ENCODE measurements around the gene UBE3D. TPM values are rescaled to one million over a fixed set of nuclear protein-coding genes. Genes with fewer than 3 reads are reported as not detected.
"Not testable (repeated sequence)": the region's sequence is repeated elsewhere in the genome, so short reads cannot be mapped to it uniquely, and the experiment has no call there.

The UBE3D gene
- total RNA-seq, 2 donors from 2014 or later: 6.0 to 11.9 TPM

GRCh38 chr6:82877213-82878195 is 188.1 kb downstream of the UBE3D start:
- Mint-ChIP-seq H3K27ac (no peak overlapping the region), H3K27me3 (no peaks in the 10 kb centered on the region), H3K4me1 (ENCODE audit: low read depth in 2 of 2) (no peaks in the 10 kb centered on the region), H3K9me3 (peaks cover 2% of the 10 kb centered on the region), H3K36me3 (no peaks in the 10 kb centered on the region), H3K4me3 (no peak overlapping the region)
- no peak for ATAC-seq
- no peak for DNase-seq (ENCODE audit: low spot score)

GRCh38 chr6:82875573-82876185 is 190.0 kb downstream of the UBE3D start:
- Mint-ChIP-seq H3K9me3 (peaks cover 2% of the 10 kb centered on the region), H3K4me3 (no peak overlapping the region), H3K27ac (no peak overlapping the region), H3K36me3 (no peaks in the 10 kb centered on the region), H3K4me1 (ENCODE audit: low read depth in 2 of 2) (no peaks in the 10 kb centered on the region), H3K27me3 (no peaks in the 10 kb centered on the region)
- ATAC-seq: no peak
- no peak for DNase-seq (ENCODE audit: low spot score)

GRCh38 chr6:82874867-82875266 is 190.8 kb downstream of the UBE3D start:
- H3K9me3 Mint-ChIP-seq: peaks cover 2% of the 10 kb centered on the region
- no peaks in the 10 kb centered on the region for H3K4me1 Mint-ChIP-seq (ENCODE audit: low read depth in 2 of 2)
- H3K27ac Mint-ChIP-seq: no peak overlapping the region

GRCh38 chr6:82872185-82872584 is 193.5 kb downstream of the UBE3D start:
- Mint-ChIP-seq H3K4me1 (ENCODE audit: low read depth in 2 of 2) (no peaks in the 10 kb centered on the region), H3K9me3 (peaks cover 11% of the 10 kb centered on the region), H3K27ac (no peak overlapping the region), H3K27me3 (no peaks in the 10 kb centered on the region), H3K36me3 (no peaks in the 10 kb centered on the region), H3K4me3 (no peak overlapping the region)
- ATAC-seq (no peak), DNase-seq (ENCODE audit: low spot score) (no peak)

More at GRCh38 chr6:82874867-82875266, 190.8 kb downstream of the UBE3D start:
- Mint-ChIP-seq H3K4me3 (no peak overlapping the region), H3K36me3 (no peaks in the 10 kb centered on the region), H3K27me3 (no peaks in the 10 kb centered on the region)
- DNase-seq (ENCODE audit: low spot score) (no peak), ATAC-seq (no peak)

GRCh38 chr6:82870582-82871172 is 195.0 kb downstream of the UBE3D start:
- no peaks in the 10 kb centered on the region for H3K36me3 Mint-ChIP-seq
- no peak for DNase-seq (ENCODE audit: low spot score)
- no peak overlapping the region for H3K27ac Mint-ChIP-seq
- no peak for ATAC-seq
- no peaks in the 10 kb centered on the region for H3K4me1 Mint-ChIP-seq (ENCODE audit: low read depth in 2 of 2)
- H3K27me3 Mint-ChIP-seq: no peaks in the 10 kb centered on the region
- H3K9me3 Mint-ChIP-seq: peaks cover 15% of the 10 kb centered on the region
- H3K4me3 Mint-ChIP-seq: no peak overlapping the region

- H3K4me1 Mint-ChIP-seq (ENCODE audit: low read depth in 2 of 2): no peaks in the 10 kb centered on the region
- H3K9me3 Mint-ChIP-seq: peaks cover 12% of the 10 kb centered on the region
- DNase-seq (ENCODE audit: low spot score) (no peak), ATAC-seq (no peak)
- no peaks in the 10 kb centered on the region for H3K36me3 Mint-ChIP-seq
- no peak overlapping the region for H3K27ac Mint-ChIP-seq
- H3K4me3 Mint-ChIP-seq: no peak overlapping the region
- no peaks in the 10 kb centered on the region for H3K27me3 Mint-ChIP-seq
Measured at GRCh38 chr6:82869493-82869892, 196.1 kb downstream of the UBE3D start.

- no peak overlapping the region for H3K4me3 Mint-ChIP-seq
- no peak overlapping the region for H3K27ac Mint-ChIP-seq
- no peaks in the 10 kb centered on the region for H3K27me3 Mint-ChIP-seq
- H3K9me3 Mint-ChIP-seq: peaks cover 15% of the 10 kb centered on the region
- H3K4me1 Mint-ChIP-seq (ENCODE audit: low read depth in 2 of 2): no peaks in the 10 kb centered on the region
- no peaks in the 10 kb centered on the region for H3K36me3 Mint-ChIP-seq
- ATAC-seq (no peak), DNase-seq (ENCODE audit: low spot score) (no peak)
Measured at GRCh38 chr6:82867946-82868345, 197.7 kb downstream of the UBE3D start.

- H3K27me3 Mint-ChIP-seq: no peaks in the 10 kb centered on the region
- H3K27ac Mint-ChIP-seq: no peak overlapping the region
- H3K36me3 Mint-ChIP-seq: no peaks in the 10 kb centered on the region
- peaks cover 15% of the 10 kb centered on the region for H3K9me3 Mint-ChIP-seq
- H3K4me1 Mint-ChIP-seq (ENCODE audit: low read depth in 2 of 2): no peaks in the 10 kb centered on the region
- H3K4me3 Mint-ChIP-seq: no peak overlapping the region
- DNase-seq (ENCODE audit: low spot score) (no peak), ATAC-seq (no peak)
Measured at GRCh38 chr6:82866446-82866845, 199.2 kb downstream of the UBE3D start.

- Mint-ChIP-seq H3K9me3 (peaks cover 15% of the 10 kb centered on the region), H3K27ac (no peak overlapping the region), H3K36me3 (no peaks in the 10 kb centered on the region), H3K4me3 (no peak overlapping the region), H3K4me1 (ENCODE audit: low read depth in 2 of 2) (no peaks in the 10 kb centered on the region), H3K27me3 (no peaks in the 10 kb centered on the region)
- ATAC-seq (no peak), DNase-seq (ENCODE audit: low spot score) (no peak)
Measured at GRCh38 chr6:82865461-82865860, 200.2 kb downstream of the UBE3D start.

- Mint-ChIP-seq H3K36me3 (no peaks in the 10 kb centered on the region), H3K27ac (no peak overlapping the region), H3K27me3 (no peaks in the 10 kb centered on the region), H3K4me3 (no peak overlapping the region), H3K4me1 (ENCODE audit: low read depth in 2 of 2) (no peaks in the 10 kb centered on the region), H3K9me3 (peaks cover 17% of the 10 kb centered on the region)
- no peak for DNase-seq (ENCODE audit: low spot score)
- no peak for ATAC-seq
Measured at GRCh38 chr6:82863781-82864180, 201.9 kb downstream of the UBE3D start.

- no peaks in the 10 kb centered on the region for H3K36me3 Mint-ChIP-seq
- H3K27me3 Mint-ChIP-seq: no peaks in the 10 kb centered on the region
- H3K27ac Mint-ChIP-seq: no peak overlapping the region
- ATAC-seq (no peak), DNase-seq (ENCODE audit: low spot score) (no peak)
- H3K9me3 Mint-ChIP-seq: peaks cover 14% of the 10 kb centered on the region
- H3K4me1 Mint-ChIP-seq (ENCODE audit: low read depth in 2 of 2): no peaks in the 10 kb centered on the region
- H3K4me3 Mint-ChIP-seq: no peak overlapping the region
Measured at GRCh38 chr6:82862543-82862942, 203.1 kb downstream of the UBE3D start.

GRCh38 chr6:82861121-82861520 is 204.5 kb downstream of the UBE3D start:
- peaks cover 7% of the 10 kb centered on the region for H3K9me3 Mint-ChIP-seq
- H3K27me3 Mint-ChIP-seq: no peaks in the 10 kb centered on the region
- no peaks in the 10 kb centered on the region for H3K36me3 Mint-ChIP-seq
- ATAC-seq (no peak), DNase-seq (ENCODE audit: low spot score) (no peak)
- H3K4me3 Mint-ChIP-seq: no peak overlapping the region
- no peaks in the 10 kb centered on the region for H3K4me1 Mint-ChIP-seq (ENCODE audit: low read depth in 2 of 2)
- no peak overlapping the region for H3K27ac Mint-ChIP-seq

GRCh38 chr6:82856077-82856476 is 209.6 kb downstream of the UBE3D start:
- not testable (repeated sequence) for DNase-seq (ENCODE audit: low spot score); H3K4me1 Mint-ChIP-seq (ENCODE audit: low read depth in 2 of 2); H3K27ac Mint-ChIP-seq; ATAC-seq; H3K4me3 Mint-ChIP-seq
- H3K27me3 Mint-ChIP-seq: peaks cover 0 to 11% of the 10 kb centered on the region in 2 donors
- H3K36me3 Mint-ChIP-seq: peaks cover 17% of the 10 kb centered on the region
- H3K9me3 Mint-ChIP-seq: peaks cover 17% of the 10 kb centered on the region

GRCh38 chr6:82852904-82853303 is 212.7 kb downstream of the UBE3D start:
- peaks cover 21% of the 10 kb centered on the region for H3K36me3 Mint-ChIP-seq
- not testable (repeated sequence) for H3K27ac Mint-ChIP-seq; H3K4me1 Mint-ChIP-seq (ENCODE audit: low read depth in 2 of 2); ATAC-seq; DNase-seq (ENCODE audit: low spot score); H3K4me3 Mint-ChIP-seq
- H3K27me3 Mint-ChIP-seq: peaks cover 0 to 21% of the 10 kb centered on the region in 2 donors
- peaks cover 19% of the 10 kb centered on the region for H3K9me3 Mint-ChIP-seq

All from natural killer cell treated with Interleukin-12 subunit alpha and Interleukin-12 subunit beta and Interleukin-15 and Interleukin-18, amount 100 ng/mL, for 72 hours (primary cell).